Airway epithelial cell (primary cell): ENCODE data around the gene SPATA31A1. TPM values are rescaled to one million over a fixed set of nuclear protein-coding genes. Genes with fewer than 3 reads are reported as not detected.

ENCODE experiments used
- total RNA-seq: library from RNA; depleted of rRNA; stranded (reverse); fragments of >200 nt; gene quantifications from 2 replicates; pipeline ENCODE4 v1.2.3, GENCODE V29; 2015

SPATA31A1 gene
- total RNA-seq = not detected in 2 replicates

GRCh38 chr9:39355369-39355768 lies at the start of gene SPATA31A1:
SPATA31A1 (plus strand) TSS chr9:39355669; CDS start chr9:39355731, 62 bp downstream.

Other genes with a start within 250 kb of the SPATA31A1 start
- 5.8 and 8.3 TPM in 2 replicates for gene CNTNAP3, start 67.5 kb upstream of the SPATA31A1 start, total RNA-seq